Adrenal gland (tissue), 12 donors: Measurements from ENCODE around the gene TIMP3. TPM values are rescaled to one million over a fixed set of nuclear protein-coding genes. Genes with fewer than 3 reads are reported as not detected.

Source experiments
- DNase-seq, 7 donors: peaks; one replicate each; pipeline ENCODE4 v3.0.0-alpha.2; 2019 to 2020
- H3K27ac ChIP-seq, 5 donors: fragments of 200-600 bp; sonication (generic) in 4 of 5; 1 replicate in 3 of 5; 2 replicates in 2 of 5; pipeline versions ENCODE4 v1.5.1 to v1.8.0; 2016 to 2020; ENCODE audit warnings: mild to moderate bottlenecking in 1 of 5
- H3K27me3 ChIP-seq: fragments of 200-600 bp; 2 replicates; pipeline ENCODE4 v1.8.0; 2021
- H3K36me3 ChIP-seq, 2 donors: fragments of 200-600 bp; replicated peaks in 1 of 2; 1 replicate in 1 of 2; 2 replicates in 1 of 2; pipeline versions ENCODE4 v1.5.1 to v1.8.0; 2018 to 2022
- H3K4me1 ChIP-seq, 2 donors: fragments of 200-600 bp; replicated peaks in 1 of 2; 1 replicate in 1 of 2; 2 replicates in 1 of 2; pipeline versions ENCODE4 v1.5.1 to v1.8.0; 2018 to 2021
- H3K4me3 ChIP-seq, 4 donors: fragments of 200-600 bp; sonication (generic) in 3 of 4; one replicate each; pipeline ENCODE4 v1.5.1; 2016 to 2018
- H3K9me3 ChIP-seq, 3 donors: fragments of 200-600 bp; sonication (generic) in 1 of 3; replicated peaks in 1 of 3; 1 replicate in 2 of 3; 2 replicates in 1 of 3; pipeline versions ENCODE4 v1.5.1 to v1.8.0; 2016 to 2021
- CTCF ChIP-seq, 6 experiments: fragments of 450-650 bp in 4 of 6; fragments of 200-600 bp in 2 of 6; sonication (generic) in 1 of 6; IDR thresholded peaks; 1 replicate in 5 of 6; 2 replicates in 1 of 6; pipeline versions ENCODE4 v1.5.1 to v1.8.0; 2016 to 2021; ENCODE audit warnings: antibody characterized with exemption in 6 of 6, mild to moderate bottlenecking in 2 of 6, moderate library complexity in 1 of 6
- POLR2A ChIP-seq, 2 donors: fragments of 450-650 bp; IDR thresholded peaks; one replicate each; pipeline ENCODE4 v1.6.1; 2017; ENCODE audit warnings: antibody characterized with exemption in 2 of 2, mild to moderate bottlenecking in 2 of 2, moderate library complexity in 1 of 2
- WGBS, 4 donors: extraction: QIAGEN DNeasy Blood & Tissue Kit in 2 of 4; methylation state at CpG; one replicate each; pipeline versions ENCODE4 v1.1.5 to v1.1.7; 2013 to 2017; 5-methylcytosine and 5-hydroxymethylcytosine counted together
- intact Hi-C, 2 donors: fragments of 100-400 bp; cut with DNase I; formaldehyde crosslinking; loops; one replicate each; pipeline versions ENCODE4 v1.14.1 to v1.15.0; 2022 to 2023
- polyA plus RNA-seq, 3 donors: library from polyadenylated mRNA; stranded (reverse); fragments of 200-250 nt in 2 of 3; fragments of 350-450 nt in 1 of 3; fragmentation: Illumina TruSeq in 1 of 3; extraction: RNeasy Lipid Tissue Mini Kit (QIAGEN cat#74804) in 1 of 3; gene quantifications; one replicate each; pipeline ENCODE4 v1.2.3, GENCODE V29; 2013 to 2014
- total RNA-seq, 9 donors: library from RNA; depleted of rRNA in 4 of 9; stranded (reverse); fragments of >200 nt in 4 of 9; fragments of 120-200 nt in 1 of 9; fragmentation: NEBNext Ultra II Directional in 1 of 9; extraction: Animal tissue kit (Norgen Biotek cat#: 25700) in 1 of 9; gene quantifications; one replicate each; pipeline versions ENCODE4 v1.1.0 to v1.2.4, GENCODE V29; 2013 to 2023
- donor health status: healthy with polysubstance abuse.
- donor health status: Bipolar disorder and iron deficiency.
- donor health status: DM: yes; HTN: yes; CAD: no.
- donor health status: DM: no; HTN: no; CAD: no.
- donor health status: DM: no; HTN: no; CAD: no.
- donor health status: DM: yes; HTN: yes; CAD: no.

TIMP3 gene
- total and polyA plus RNA-seq, 12 donors: 78.0 to 677 (median 334) TPM

GRCh38 chr22:32841175-32841574 lies 39.7 kb downstream of the TIMP3 start:
- DNase-seq: no peak
- TF ChIP-seq POLR2A (IDR thresholded peaks at IDR 0.05) (no peak), CTCF (IDR thresholded peaks at IDR 0.05) (no peak)
- H3K27ac ChIP-seq: peak overlapping the region; percentile 6 to 92 (median 86)
- no peaks in the 10 kb centered on the region for H3K27me3 ChIP-seq
- no peaks in the 10 kb centered on the region for H3K9me3 ChIP-seq
- intact Hi-C loops: no loop called here
- peaks cover 21 to 92% of the 10 kb centered on the region in 2 donors for H3K4me1 ChIP-seq
- peaks cover 0 to 7% of the 10 kb centered on the region in 2 donors for H3K36me3 ChIP-seq
- 55 to 70% (median 59%) methylated on average over 6 of the region's 6 CpGs for WGBS, 4 donors
- H3K4me3 ChIP-seq: no peak overlapping the region

- intact Hi-C loops: no loop called here
- peaks cover 0 to 7% of the 10 kb centered on the region in 2 donors for H3K36me3 ChIP-seq
- WGBS, 4 donors: 56 to 73% (median 59%) methylated on average over 4 of the region's 4 CpGs
These were observed 41.0 kb downstream of the TIMP3 start for GRCh38 chr22:32842486-32842885.

GRCh38 chr22:32843300-32843699 lies 41.8 kb downstream of the TIMP3 start:
- DNase-seq: no peak
- no peak for TF ChIP-seq CTCF (IDR thresholded peaks at IDR 0.05)
- TF ChIP-seq POLR2A (IDR thresholded peaks at IDR 0.05): no peak
- no peaks in the 10 kb centered on the region for H3K27me3 ChIP-seq
- peak overlapping the region in 2 of 5 donors; percentile 20 to 27 for H3K27ac ChIP-seq
- H3K4me1 ChIP-seq: peaks cover 25 to 92% of the 10 kb centered on the region in 2 donors
- no peaks in the 10 kb centered on the region for H3K9me3 ChIP-seq
- intact Hi-C loops: no loop called here
- peaks cover 0 to 7% of the 10 kb centered on the region in 2 donors for H3K36me3 ChIP-seq
- no peak overlapping the region for H3K4me3 ChIP-seq
- 61 to 75% (median 68%) methylated on average over 7 to 8 of the region's 8 CpGs for WGBS, 4 donors

More at GRCh38 chr22:32842486-32842885, 41.0 kb downstream of the TIMP3 start:
- no peak for DNase-seq
- Histone ChIP-seq H3K27me3 (no peaks in the 10 kb centered on the region), H3K4me1 (peaks cover 21 to 92% of the 10 kb centered on the region in 2 donors), H3K9me3 (no peaks in the 10 kb centered on the region), H3K4me3 (no peak overlapping the region), H3K27ac (peak overlapping the region in 2 of 5 donors; percentile 49 to 92)
- TF ChIP-seq POLR2A (IDR thresholded peaks at IDR 0.05): no peak
- no peak for TF ChIP-seq CTCF (IDR thresholded peaks at IDR 0.05)

- intact Hi-C loops: no loop called here
These were observed 42.7 kb downstream of the TIMP3 start for GRCh38 chr22:32844251-32844650.

More at GRCh38 chr22:32844251-32844650, 42.7 kb downstream of the TIMP3 start:
- TF ChIP-seq CTCF (IDR thresholded peaks at IDR 0.05) (no peak), POLR2A (IDR thresholded peaks at IDR 0.05) (no peak)
- H3K4me1 ChIP-seq: peaks cover 26 to 92% of the 10 kb centered on the region in 2 donors
- 89 to 97% (median 95%) methylated on average over 1 of the region's 1 CpG for WGBS, 4 donors
- H3K4me3 ChIP-seq: no peak overlapping the region
- peaks cover 0 to 7% of the 10 kb centered on the region in 2 donors for H3K36me3 ChIP-seq
- no peaks in the 10 kb centered on the region for H3K9me3 ChIP-seq
- no peak for DNase-seq
- H3K27me3 ChIP-seq: no peaks in the 10 kb centered on the region
- H3K27ac ChIP-seq: peak overlapping the region in 1 of 5 donors; percentile 20
